Panc1 (cell line): Measurements from ENCODE around the gene USH1C. TPM values are rescaled to one million over a fixed set of nuclear protein-coding genes. Genes with fewer than 3 reads are reported as not detected.

Source experiments
- ATAC-seq: fragments of 200-7000 bp; cut with Tn5 transposase; 2 replicates; pipeline ENCODE4 v1.9.1; 2020; ENCODE audit warnings: mild to moderate bottlenecking, moderate library complexity
- BruUV-seq: library from RNA; stranded (reverse); fragments of 400-500 nt; replicated peaks from 2 replicates; lab custom pipeline; 2021; lab: Mats Ljungman, UMichigan
- CTCF ChIA-PET: fragments of 300-600 bp; sonication (Branson Sonifier 250); formaldehyde crosslinking; loops from one replicate; lab custom pipeline; 2022; ENCODE audit warnings: antibody characterized with exemption; lab: Charles Lee
- POLR2A ChIA-PET: fragments of 300-600 bp; sonication (Branson Sonifier 250); formaldehyde crosslinking; loops from one replicate; lab custom pipeline; 2022; ENCODE audit warnings: antibody characterized with exemption; lab: Charles Lee
- DNase-seq: peaks from one replicate; pipeline ENCODE4 v3.0.0-alpha.2; 2010; ENCODE audit warnings: low read depth, low spot score
- H3K27ac ChIP-seq: 2 replicates; pipeline ENCODE4 v1.5.1; 2011; ENCODE audit warnings: mild to moderate bottlenecking, low read length, inconsistent platforms
- H3K27me3 ChIP-seq: fragments of 200-500 bp; sonication (Bioruptor generic); 2 replicates; pipeline ENCODE4 v1.6.0; 2014; ENCODE audit warnings: low read length, inconsistent platforms; ENCODE audit not compliant: control insufficient read depth, insufficient read depth
- H3K36me3 ChIP-seq: fragments of 200-500 bp; sonication (Bioruptor generic); 2 replicates; pipeline ENCODE4 v1.5.1; 2014; ENCODE audit warnings: inconsistent platforms, mild to moderate bottlenecking, low read length, moderate library complexity; ENCODE audit not compliant: control insufficient read depth, insufficient read depth
- H3K4me1 ChIP-seq: 2 replicates; pipeline ENCODE4 v1.5.1; 2011; ENCODE audit warnings: inconsistent platforms, mild to moderate bottlenecking, low read length, moderate library complexity; ENCODE audit not compliant: control insufficient read depth, insufficient read depth
- H3K4me3 ChIP-seq, 2 experiments: 2 replicates each; pipeline ENCODE4 v1.5.1; 2011 to 2012; ENCODE audit warnings: low read depth in 2 of 2, low read length in 2 of 2, mild to moderate bottlenecking in 2 of 2, inconsistent platforms in 1 of 2, moderate library complexity in 1 of 2
- H3K9me3 ChIP-seq: fragments of 200-500 bp; sonication (Bioruptor generic); 2 replicates; pipeline ENCODE4 v1.5.1; 2014; ENCODE audit warnings: low read depth, mild to moderate bottlenecking, inconsistent platforms, low read length, moderate library complexity; ENCODE audit not compliant: control insufficient read depth, insufficient read depth
- CTCF ChIP-seq: fragments of 450-650 bp; IDR thresholded peaks from 2 replicates; pipeline ENCODE4 v1.5.1; 2017; ENCODE audit warnings: mild to moderate bottlenecking
- POLR2AphosphoS5 ChIP-seq: IDR thresholded peaks from 2 replicates; pipeline ENCODE4 v1.6.1; 2012; ENCODE audit warnings: mild to moderate bottlenecking, low read depth, low read length, moderate library complexity
- SIN3A ChIP-seq: IDR thresholded peaks from 2 replicates; pipeline ENCODE4 v1.6.1; 2012; ENCODE audit warnings: low read depth, mild to moderate bottlenecking, low read length, moderate library complexity, borderline replicate concordance; ENCODE audit not compliant: insufficient read depth
- TCF7L2 ChIP-seq: IDR thresholded peaks from 2 replicates; pipeline ENCODE4 v1.6.1; 2011; ENCODE audit warnings: mild to moderate bottlenecking, low read depth, low read length, inconsistent platforms
- in situ Hi-C: cut with HindIII; loops from 2 replicates; pipeline ENCODE4 v1.10.0; 2016; ENCODE audit warnings: low sequenced_read_pairs, low pct_unique_long_range_greater_than_20kb
- intact Hi-C: fragments of 100-400 bp; cut with micrococcal nuclease; formaldehyde crosslinking; loops from one replicate; pipeline ENCODE4 v1.10.0; 2022; ENCODE audit not compliant: unreplicated experiment
- total RNA-seq: library from RNA; stranded (reverse); gene quantifications from one replicate; pipeline ENCODE4 v1.2.1, GENCODE V29; 2021; ENCODE audit not compliant: unreplicated experiment
- TF ChIP-seq, protein P1 (sequence below), 2 experiments: IDR thresholded peaks; 2 replicates each; pipeline ENCODE4 v1.6.1; 2011 to 2012; ENCODE audit warnings: low read depth in 2 of 2, control low read depth in 1 of 2, low read length in 1 of 2, mild to moderate bottlenecking in 1 of 2, moderate library complexity in 1 of 2; ENCODE audit not compliant: insufficient read depth in 1 of 2

Gene USH1C
- total RNA-seq, 1 experiment from 2014 or later = not detected

GRCh38 chr11:17508306-17508705 lies 35.9 kb downstream of the USH1C start:
- ChIA-PET POLR2A (no interaction called here), CTCF (interaction anchor here (1.2 kb wide), 1 partner anchor 11 kb away, joined by 3 read pairs; no protein-coding TSS in a partner anchor)
- in situ Hi-C loops = no loop called here
- H3K4me3 ChIP-seq = no peak overlapping the region
- no peak for ATAC-seq
- no peak for DNase-seq
- H3K36me3 ChIP-seq = no peaks in the 10 kb centered on the region
- no TSS peak for BruUV-seq
- intact Hi-C loops = loop anchor here (10.0 kb wide), 1 partner anchor 274 kb away; no protein-coding TSS in a partner anchor
- no peaks in the 10 kb centered on the region for H3K4me1 ChIP-seq
- no peak for TF ChIP-seq POLR2AphosphoS5
- TF ChIP-seq CTCF = no peak
- TF ChIP-seq TCF7L2 = no peak
- TF ChIP-seq, protein P1, sequence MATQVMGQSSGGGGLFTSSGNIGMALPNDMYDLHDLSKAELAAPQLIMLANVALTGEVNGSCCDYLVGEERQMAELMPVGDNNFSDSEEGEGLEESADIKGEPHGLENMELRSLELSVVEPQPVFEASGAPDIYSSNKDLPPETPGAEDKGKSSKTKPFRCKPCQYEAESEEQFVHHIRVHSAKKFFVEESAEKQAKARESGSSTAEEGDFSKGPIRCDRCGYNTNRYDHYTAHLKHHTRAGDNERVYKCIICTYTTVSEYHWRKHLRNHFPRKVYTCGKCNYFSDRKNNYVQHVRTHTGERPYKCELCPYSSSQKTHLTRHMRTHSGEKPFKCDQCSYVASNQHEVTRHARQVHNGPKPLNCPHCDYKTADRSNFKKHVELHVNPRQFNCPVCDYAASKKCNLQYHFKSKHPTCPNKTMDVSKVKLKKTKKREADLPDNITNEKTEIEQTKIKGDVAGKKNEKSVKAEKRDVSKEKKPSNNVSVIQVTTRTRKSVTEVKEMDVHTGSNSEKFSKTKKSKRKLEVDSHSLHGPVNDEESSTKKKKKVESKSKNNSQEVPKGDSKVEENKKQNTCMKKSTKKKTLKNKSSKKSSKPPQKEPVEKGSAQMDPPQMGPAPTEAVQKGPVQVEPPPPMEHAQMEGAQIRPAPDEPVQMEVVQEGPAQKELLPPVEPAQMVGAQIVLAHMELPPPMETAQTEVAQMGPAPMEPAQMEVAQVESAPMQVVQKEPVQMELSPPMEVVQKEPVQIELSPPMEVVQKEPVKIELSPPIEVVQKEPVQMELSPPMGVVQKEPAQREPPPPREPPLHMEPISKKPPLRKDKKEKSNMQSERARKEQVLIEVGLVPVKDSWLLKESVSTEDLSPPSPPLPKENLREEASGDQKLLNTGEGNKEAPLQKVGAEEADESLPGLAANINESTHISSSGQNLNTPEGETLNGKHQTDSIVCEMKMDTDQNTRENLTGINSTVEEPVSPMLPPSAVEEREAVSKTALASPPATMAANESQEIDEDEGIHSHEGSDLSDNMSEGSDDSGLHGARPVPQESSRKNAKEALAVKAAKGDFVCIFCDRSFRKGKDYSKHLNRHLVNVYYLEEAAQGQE (IDR thresholded peaks at IDR 0.05; ENCODE audit: insufficient read depth in 1 of 2, low read depth in 2 of 2, low read length in 1 of 2) = no peak
- no peak for TF ChIP-seq SIN3A
- H3K27me3 ChIP-seq = no peaks in the 10 kb centered on the region; the same call in 1 of the 2 replicates
- H3K9me3 ChIP-seq = no peaks in the 10 kb centered on the region
- H3K27ac ChIP-seq = no peak overlapping the region

DNA sequence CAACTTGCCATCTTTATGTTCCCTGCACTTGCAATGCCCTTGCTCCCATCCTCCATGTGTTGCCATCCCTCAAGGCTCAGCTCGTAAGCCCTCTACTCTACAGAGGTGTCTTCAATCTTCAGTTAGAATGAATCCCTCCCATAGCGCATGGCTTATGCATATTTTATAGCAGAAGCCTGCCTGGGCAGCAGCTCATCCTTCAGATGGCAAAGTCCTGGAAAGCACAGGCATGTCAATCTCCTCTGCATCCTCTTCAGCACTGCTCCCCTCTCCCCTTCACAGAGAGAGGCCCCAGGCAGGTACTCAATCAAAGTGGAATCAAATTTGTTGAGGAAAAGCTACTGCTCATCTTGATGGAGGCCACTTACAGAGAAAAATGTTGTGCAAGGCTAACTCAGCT lies 36.4 kb downstream of the USH1C start:
- H3K9me3 ChIP-seq = no peaks in the 10 kb centered on the region
- no peak for ATAC-seq
- no TSS peak for BruUV-seq
- H3K36me3 ChIP-seq = no peaks in the 10 kb centered on the region
- no peaks in the 10 kb centered on the region for H3K4me1 ChIP-seq
- intact Hi-C loops (loop anchor here (10.0 kb wide), 1 partner anchor 273 kb away; no protein-coding TSS in a partner anchor), in situ Hi-C loops (no loop called here)
- no peak overlapping the region for H3K27ac ChIP-seq
- H3K4me3 ChIP-seq = no peak overlapping the region
- ChIA-PET CTCF (interaction anchor here (1.2 kb wide), 1 partner anchor 12 kb away, joined by 3 read pairs; no protein-coding TSS in a partner anchor), POLR2A (no interaction called here)
- H3K27me3 ChIP-seq = no peaks in the 10 kb centered on the region; the same call in 1 of the 2 replicates
- DNase-seq = no peak
- TF ChIP-seq, protein P1 (IDR thresholded peaks at IDR 0.05; ENCODE audit: insufficient read depth in 1 of 2, low read depth in 2 of 2, low read length in 1 of 2) = no peak
- TF ChIP-seq SIN3A (no peak), TCF7L2 (no peak), POLR2AphosphoS5 (no peak), CTCF (no peak)
